GM12873 (cell line): ENCODE measurements around the gene COL1A2.

Source experiments
- CTCF ChIP-seq: IDR thresholded peaks from 2 replicates; pipeline ENCODE4 v1.5.1; 2012; ENCODE audit warnings: low read depth, mild to moderate bottlenecking, moderate library complexity, low read length, control low read depth; ENCODE audit not compliant: insufficient read depth; ENCODE audit errors: missing control alignments

Gene COL1A2

GRCh38 chr7:94398841-94399240, 4.1 kb downstream of the COL1A2 start:
- TF ChIP-seq CTCF, result no peak

- TF ChIP-seq CTCF, result no peak
These were observed 5.3 kb downstream of the COL1A2 start for GRCh38 chr7:94400022-94400421.

- TF ChIP-seq CTCF, result no peak
These were observed 6.1 kb downstream of the COL1A2 start for GRCh38 chr7:94400643-94401427.

- no peak for TF ChIP-seq CTCF
These were observed 6.7 kb downstream of the COL1A2 start for GRCh38 chr7:94401428-94401814.

GRCh38 chr7:94403546-94403945, 8.9 kb downstream of the COL1A2 start:
- no peak for TF ChIP-seq CTCF

GRCh38 chr7:94405506-94405905, 10.8 kb downstream of the COL1A2 start:
- no peak for TF ChIP-seq CTCF

- TF ChIP-seq CTCF, result no peak
These were observed 12.0 kb downstream of the COL1A2 start for GRCh38 chr7:94406696-94407095.
